HG03521 (cell line): ENCODE results near the gene RAB3C.
"Not testable (repeated sequence)": the region's sequence is repeated elsewhere in the genome, so short reads cannot be mapped to it uniquely, and the experiment has no call there.

Source experiments
- ATAC-seq: cut with Tn5 transposase; IDR thresholded peaks from one replicate; pipeline ENCODE4 v1.9.1; 2021; ENCODE audit warnings: mild to moderate bottlenecking, moderate library complexity; ENCODE audit not compliant: unreplicated experiment

RAB3C gene

GRCh38 chr5:58674070-58674469 lies 91.2 kb downstream of the RAB3C start:
- no peak for ATAC-seq

GRCh38 chr5:58674711-58675110 lies 91.8 kb downstream of the RAB3C start:
- no peak for ATAC-seq

GRCh38 chr5:58675341-58675740 lies 92.5 kb downstream of the RAB3C start:
- no peak for ATAC-seq

GRCh38 chr5:58677650-58678049 lies 94.8 kb downstream of the RAB3C start:
- ATAC-seq = no peak

GRCh38 chr5:58680503-58680902 lies 97.6 kb downstream of the RAB3C start:
- no peak for ATAC-seq

- ATAC-seq = no peak
Observed at GRCh38 chr5:58681943-58682342, 99.1 kb downstream of the RAB3C start.

- no peak for ATAC-seq
Observed at GRCh38 chr5:58683567-58683966, 100.7 kb downstream of the RAB3C start.

- no peak for ATAC-seq
Observed at GRCh38 chr5:58687079-58687478, 104.2 kb downstream of the RAB3C start.

GRCh38 chr5:58687595-58687994 lies 104.7 kb downstream of the RAB3C start:
- no peak for ATAC-seq

GRCh38 chr5:58699088-58699761 lies 116.3 kb downstream of the RAB3C start:
- not testable (repeated sequence) for ATAC-seq

GRCh38 chr5:58699762-58700118 lies 116.9 kb downstream of the RAB3C start:
- no peak for ATAC-seq

GRCh38 chr5:58703925-58704555 lies 121.2 kb downstream of the RAB3C start:
- ATAC-seq = no peak

- no peak for ATAC-seq
Observed at GRCh38 chr5:58706736-58707135, 123.9 kb downstream of the RAB3C start.

- ATAC-seq = no peak
Observed at GRCh38 chr5:58708456-58708855, 125.6 kb downstream of the RAB3C start.

GRCh38 chr5:58710425-58710824 lies 127.5 kb downstream of the RAB3C start:
- ATAC-seq = not testable (repeated sequence)

- no peak for ATAC-seq
Observed at GRCh38 chr5:58710871-58711270, 128.0 kb downstream of the RAB3C start.

- no peak for ATAC-seq
Observed at GRCh38 chr5:58711965-58712364, 129.1 kb downstream of the RAB3C start.

- ATAC-seq = no peak
Observed at GRCh38 chr5:58714046-58714445, 131.2 kb downstream of the RAB3C start.

GRCh38 chr5:58715997-58716656 lies 133.3 kb downstream of the RAB3C start:
- no peak for ATAC-seq

- ATAC-seq = no peak
Observed at GRCh38 chr5:58716713-58717112, 133.8 kb downstream of the RAB3C start.

GRCh38 chr5:58717303-58718007 lies 134.6 kb downstream of the RAB3C start:
- no peak for ATAC-seq
